ENCODE measurements around the gene SEC22B. TPM values are rescaled to one million over a fixed set of nuclear protein-coding genes. Genes with fewer than 3 reads are reported as not detected.
"Not testable (repeated sequence)": the region's sequence is repeated elsewhere in the genome, so short reads cannot be mapped to it uniquely, and the experiment has no call there.

The SEC22B gene
- total RNA-seq, 1 experiment from 2014 or later: 11.5 TPM

- POLR2A ChIA-PET; H3K9me3 Mint-ChIP-seq; CTCF ChIA-PET; DNase-seq (ENCODE audit: low spot score); H3K4me1 Mint-ChIP-seq; H3K4me3 Mint-ChIP-seq; H3K27ac Mint-ChIP-seq; H3K36me3 Mint-ChIP-seq; H3K27me3 Mint-ChIP-seq (ENCODE audit: low read depth); ATAC-seq: not testable (repeated sequence)
These were observed 63.2 kb downstream of the SEC22B start for GRCh38 chr1:120113134-120113533.

- POLR2A ChIA-PET; H3K4me3 Mint-ChIP-seq; H3K9me3 Mint-ChIP-seq; DNase-seq (ENCODE audit: low spot score); H3K27ac Mint-ChIP-seq; H3K36me3 Mint-ChIP-seq; CTCF ChIA-PET; H3K27me3 Mint-ChIP-seq (ENCODE audit: low read depth); ATAC-seq; H3K4me1 Mint-ChIP-seq: not testable (repeated sequence)
These were observed 64.1 kb downstream of the SEC22B start for GRCh38 chr1:120112212-120112611.

DNA sequence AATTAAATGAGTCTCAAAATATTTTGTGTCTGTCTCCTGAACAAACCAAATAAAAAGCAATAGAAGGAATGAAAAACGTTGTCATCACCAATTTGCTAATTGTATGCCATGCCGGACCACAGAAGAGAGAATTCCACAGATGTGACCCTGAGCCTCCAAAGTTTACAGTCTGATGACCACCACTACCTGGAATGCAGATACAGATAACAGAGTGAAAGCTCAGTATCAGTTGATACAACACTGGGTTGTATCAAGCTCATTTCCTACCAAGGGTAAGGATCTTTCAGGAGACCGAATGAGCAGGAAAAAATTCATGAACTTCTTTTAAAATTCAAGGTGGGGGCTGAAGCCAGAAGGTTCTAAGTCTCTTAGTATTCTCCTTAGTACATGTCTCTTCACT lies 64.5 kb downstream of the SEC22B start:
- CTCF ChIA-PET; ATAC-seq; H3K4me3 Mint-ChIP-seq; DNase-seq (ENCODE audit: low spot score); H3K36me3 Mint-ChIP-seq; H3K4me1 Mint-ChIP-seq; POLR2A ChIA-PET; H3K27ac Mint-ChIP-seq; H3K9me3 Mint-ChIP-seq; H3K27me3 Mint-ChIP-seq (ENCODE audit: low read depth): not testable (repeated sequence)

GRCh38 chr1:120111008-120111407 lies 65.3 kb downstream of the SEC22B start:
- H3K27me3 Mint-ChIP-seq (ENCODE audit: low read depth); POLR2A ChIA-PET; H3K36me3 Mint-ChIP-seq; H3K4me1 Mint-ChIP-seq; CTCF ChIA-PET; H3K9me3 Mint-ChIP-seq; H3K27ac Mint-ChIP-seq; ATAC-seq; DNase-seq (ENCODE audit: low spot score); H3K4me3 Mint-ChIP-seq: not testable (repeated sequence)

- not testable (repeated sequence) for H3K4me1 Mint-ChIP-seq
These were observed 66.7 kb downstream of the SEC22B start for GRCh38 chr1:120109656-120110055.

DNA sequence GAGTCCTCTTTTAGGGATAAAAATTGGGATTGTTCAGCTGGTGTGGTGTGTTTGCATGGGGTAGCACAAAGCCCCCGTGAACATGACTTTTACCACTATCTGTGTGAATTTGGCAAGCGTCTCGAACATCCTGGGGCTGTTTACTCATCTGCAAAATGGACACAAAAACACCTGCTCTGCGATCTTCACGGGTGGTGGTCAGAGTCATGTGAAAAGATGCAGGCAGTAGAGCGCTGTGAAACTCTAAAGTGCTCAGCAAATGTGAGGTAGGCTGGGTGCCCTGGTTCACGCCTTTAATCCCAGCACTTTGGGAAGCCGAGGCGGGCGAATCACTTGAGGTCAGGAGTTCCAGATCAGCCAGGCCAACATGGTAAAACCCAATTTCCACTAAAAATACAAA lies 67.1 kb downstream of the SEC22B start:
- H3K27me3 Mint-ChIP-seq (ENCODE audit: low read depth); H3K4me3 Mint-ChIP-seq; ATAC-seq; H3K4me1 Mint-ChIP-seq; H3K36me3 Mint-ChIP-seq; CTCF ChIA-PET; H3K9me3 Mint-ChIP-seq; DNase-seq (ENCODE audit: low spot score); POLR2A ChIA-PET; H3K27ac Mint-ChIP-seq: not testable (repeated sequence)

More at GRCh38 chr1:120109656-120110055, 66.7 kb downstream of the SEC22B start:
- H3K36me3 Mint-ChIP-seq; H3K9me3 Mint-ChIP-seq; H3K27me3 Mint-ChIP-seq (ENCODE audit: low read depth); CTCF ChIA-PET; ATAC-seq; H3K27ac Mint-ChIP-seq; POLR2A ChIA-PET; DNase-seq (ENCODE audit: low spot score); H3K4me3 Mint-ChIP-seq: not testable (repeated sequence)

- not testable (repeated sequence) for H3K27ac Mint-ChIP-seq
These were observed 71.0 kb downstream of the SEC22B start for GRCh38 chr1:120105288-120105687.

GRCh38 chr1:120103768-120104167 lies 72.6 kb downstream of the SEC22B start:
- H3K4me3 Mint-ChIP-seq; H3K27me3 Mint-ChIP-seq (ENCODE audit: low read depth); H3K4me1 Mint-ChIP-seq; ATAC-seq; POLR2A ChIA-PET; H3K36me3 Mint-ChIP-seq; DNase-seq (ENCODE audit: low spot score); CTCF ChIA-PET; H3K27ac Mint-ChIP-seq; H3K9me3 Mint-ChIP-seq: not testable (repeated sequence)

More at GRCh38 chr1:120105288-120105687, 71.0 kb downstream of the SEC22B start:
- ATAC-seq; CTCF ChIA-PET; H3K4me3 Mint-ChIP-seq; H3K27me3 Mint-ChIP-seq (ENCODE audit: low read depth); H3K9me3 Mint-ChIP-seq; H3K36me3 Mint-ChIP-seq; POLR2A ChIA-PET; DNase-seq (ENCODE audit: low spot score); H3K4me1 Mint-ChIP-seq: not testable (repeated sequence)

DNA sequence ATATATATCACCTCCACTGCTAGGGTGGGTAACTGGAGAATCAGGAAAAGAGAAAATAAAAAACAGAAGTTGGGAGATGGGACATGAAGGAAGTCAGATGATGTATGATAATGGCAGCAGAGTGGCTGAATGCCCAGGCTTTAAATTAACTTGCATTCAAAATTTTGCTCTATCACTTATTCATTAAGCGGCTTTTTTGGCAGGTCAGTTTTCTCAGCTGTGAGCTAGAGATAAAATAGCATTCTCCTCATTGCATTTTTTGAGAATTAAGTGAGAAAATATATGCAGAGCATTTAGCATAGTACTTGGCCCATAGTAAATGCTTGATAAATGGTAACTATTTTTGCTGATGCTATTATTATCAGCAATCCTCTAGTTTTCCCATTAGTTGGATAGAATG lies 74.7 kb downstream of the SEC22B start:
- H3K36me3 Mint-ChIP-seq; H3K9me3 Mint-ChIP-seq; DNase-seq (ENCODE audit: low spot score); ATAC-seq; H3K27me3 Mint-ChIP-seq (ENCODE audit: low read depth); H3K27ac Mint-ChIP-seq; POLR2A ChIA-PET; CTCF ChIA-PET; H3K4me3 Mint-ChIP-seq; H3K4me1 Mint-ChIP-seq: not testable (repeated sequence)

Other genes starting within 250 kb of the SEC22B start
- gene NOTCH2, start 106.9 kb downstream of the SEC22B start, total RNA-seq (2021): 55.9 to 62.1 TPM (median 60.9 TPM) in 3 replicates
- 1.2 to 1.6 TPM (median 1.4 TPM) in 3 replicates for gene NBPF8, start 238.5 kb upstream of the SEC22B start, total RNA-seq (2021)